Measurements from ENCODE around the gene FKBP3. TPM values are rescaled to one million over a fixed set of nuclear protein-coding genes. Genes with fewer than 3 reads are reported as not detected.

The FKBP3 gene
- total and polyA plus RNA-seq, 2 of the 13 experiments (the other 11 are each of a cell fraction or from before 2014, with no cell fraction given), result 57.0 to 87.6 TPM

- TF ChIP-seq ZHX2 (IDR thresholded peaks at IDR 0.05; ENCODE audit: low read depth) (no peak), ZHX2 (CRISPR knock-in tag; IDR thresholded peaks at IDR 0.05; ENCODE audit: borderline replicate concordance) (no peak), SSRP1 (CRISPR knock-in tag; IDR thresholded peaks at IDR 0.05) (no peak), SRSF1 (optimal IDR thresholded peaks at IDR 0.05; ENCODE audit: low read depth, low read length) (no peak), RXRB (CRISPR knock-in tag; IDR thresholded peaks at IDR 0.05; ENCODE audit: borderline replicate concordance) (peak; percentile 4; the same call in 1 of the 2 replicates), TCF7 (IDR thresholded peaks at IDR 0.05; ENCODE audit: low read depth) (no peak), NFKB2 (CRISPR knock-in tag; IDR thresholded peaks at IDR 0.05; ENCODE audit: borderline replicate concordance) (no peak), ZNF644 (CRISPR knock-in tag; IDR thresholded peaks at IDR 0.05; ENCODE audit: low read depth) (no peak), PHF8 (CRISPR knock-in tag; IDR thresholded peaks at IDR 0.05) (no peak), BHLHE40 (IDR thresholded peaks at IDR 0.05; ENCODE audit: low read length) (0 out of 2 replicates have a peak, but pooled peaks have one; percentile 12), LCORL (IDR thresholded peaks at IDR 0.05) (peak; percentile 84), LCORL (CRISPR knock-in tag; IDR thresholded peaks at IDR 0.05) (no peak), TARDBP (CRISPR knock-in tag; IDR thresholded peaks at IDR 0.05) (0 out of 2 replicates have a peak, but pooled peaks have one; percentile 36), FIP1L1 (IDR thresholded peaks at IDR 0.05; ENCODE audit: borderline replicate concordance, insufficient read depth, low read depth, low read length) (no peak), ASH2L (IDR thresholded peaks at IDR 0.05; ENCODE audit: insufficient read length, low read depth, low read length) (peak; percentile 38)
- TF ChIP-seq, protein P1, sequence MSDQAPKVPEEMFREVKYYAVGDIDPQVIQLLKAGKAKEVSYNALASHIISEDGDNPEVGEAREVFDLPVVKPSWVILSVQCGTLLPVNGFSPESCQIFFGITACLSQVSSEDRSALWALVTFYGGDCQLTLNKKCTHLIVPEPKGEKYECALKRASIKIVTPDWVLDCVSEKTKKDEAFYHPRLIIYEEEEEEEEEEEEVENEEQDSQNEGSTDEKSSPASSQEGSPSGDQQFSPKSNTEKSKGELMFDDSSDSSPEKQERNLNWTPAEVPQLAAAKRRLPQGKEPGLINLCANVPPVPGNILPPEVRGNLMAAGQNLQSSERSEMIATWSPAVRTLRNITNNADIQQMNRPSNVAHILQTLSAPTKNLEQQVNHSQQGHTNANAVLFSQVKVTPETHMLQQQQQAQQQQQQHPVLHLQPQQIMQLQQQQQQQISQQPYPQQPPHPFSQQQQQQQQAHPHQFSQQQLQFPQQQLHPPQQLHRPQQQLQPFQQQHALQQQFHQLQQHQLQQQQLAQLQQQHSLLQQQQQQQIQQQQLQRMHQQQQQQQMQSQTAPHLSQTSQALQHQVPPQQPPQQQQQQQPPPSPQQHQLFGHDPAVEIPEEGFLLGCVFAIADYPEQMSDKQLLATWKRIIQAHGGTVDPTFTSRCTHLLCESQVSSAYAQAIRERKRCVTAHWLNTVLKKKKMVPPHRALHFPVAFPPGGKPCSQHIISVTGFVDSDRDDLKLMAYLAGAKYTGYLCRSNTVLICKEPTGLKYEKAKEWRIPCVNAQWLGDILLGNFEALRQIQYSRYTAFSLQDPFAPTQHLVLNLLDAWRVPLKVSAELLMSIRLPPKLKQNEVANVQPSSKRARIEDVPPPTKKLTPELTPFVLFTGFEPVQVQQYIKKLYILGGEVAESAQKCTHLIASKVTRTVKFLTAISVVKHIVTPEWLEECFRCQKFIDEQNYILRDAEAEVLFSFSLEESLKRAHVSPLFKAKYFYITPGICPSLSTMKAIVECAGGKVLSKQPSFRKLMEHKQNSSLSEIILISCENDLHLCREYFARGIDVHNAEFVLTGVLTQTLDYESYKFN (CRISPR knock-in tag; conservative IDR thresholded peaks at IDR 0.05), result peak; percentile 21; the same call in 1 of the 2 replicates
These were observed 21.1 kb downstream of the FKBP3 start (continued) for GRCh38 chr14:45112896-45113781.
